ENCODE measurements around the gene AGK.

Gene AGK, protein sequence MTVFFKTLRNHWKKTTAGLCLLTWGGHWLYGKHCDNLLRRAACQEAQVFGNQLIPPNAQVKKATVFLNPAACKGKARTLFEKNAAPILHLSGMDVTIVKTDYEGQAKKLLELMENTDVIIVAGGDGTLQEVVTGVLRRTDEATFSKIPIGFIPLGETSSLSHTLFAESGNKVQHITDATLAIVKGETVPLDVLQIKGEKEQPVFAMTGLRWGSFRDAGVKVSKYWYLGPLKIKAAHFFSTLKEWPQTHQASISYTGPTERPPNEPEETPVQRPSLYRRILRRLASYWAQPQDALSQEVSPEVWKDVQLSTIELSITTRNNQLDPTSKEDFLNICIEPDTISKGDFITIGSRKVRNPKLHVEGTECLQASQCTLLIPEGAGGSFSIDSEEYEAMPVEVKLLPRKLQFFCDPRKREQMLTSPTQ

DNA sequence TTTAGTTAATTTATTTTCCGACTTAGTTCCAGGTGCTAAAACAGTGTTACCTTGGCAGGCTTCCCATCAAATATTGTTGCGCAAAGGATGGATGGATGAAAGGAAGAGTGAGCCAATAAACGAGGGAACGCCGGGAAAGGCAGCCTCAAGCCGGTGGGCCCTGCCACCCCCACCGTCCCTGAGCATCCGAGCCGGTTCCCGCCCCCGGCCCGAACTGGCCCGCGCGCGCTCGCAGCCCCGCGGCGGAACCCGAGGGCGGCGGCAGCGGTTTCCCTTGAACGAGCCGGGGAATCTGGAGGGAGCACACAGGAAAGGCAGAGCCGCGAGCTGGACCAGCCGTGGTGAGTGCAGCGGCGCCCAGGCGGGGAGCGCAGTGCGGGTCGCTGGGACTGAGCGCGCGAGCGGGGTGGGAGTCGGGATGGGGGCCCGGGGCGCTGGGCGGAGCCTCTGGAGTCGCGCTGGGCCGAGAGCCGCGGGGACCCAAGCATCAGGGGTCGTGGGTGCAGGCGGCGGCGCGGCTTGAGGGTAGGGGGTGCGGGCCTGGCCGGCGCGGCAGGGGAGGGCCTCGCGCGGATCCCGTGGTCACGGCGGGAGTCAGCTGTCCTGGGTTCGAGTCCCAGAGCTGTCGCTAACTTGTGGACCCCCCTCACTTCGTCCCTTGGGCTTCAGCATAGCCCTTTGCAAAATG, at the start of gene AGK:
AGK (plus strand) TSS at position 317 of the 688 bp plus-strand sequence. CDS start 4,057 bp downstream, outside the sequence.
- peak; percentile 80 for DNase-seq

DNA sequence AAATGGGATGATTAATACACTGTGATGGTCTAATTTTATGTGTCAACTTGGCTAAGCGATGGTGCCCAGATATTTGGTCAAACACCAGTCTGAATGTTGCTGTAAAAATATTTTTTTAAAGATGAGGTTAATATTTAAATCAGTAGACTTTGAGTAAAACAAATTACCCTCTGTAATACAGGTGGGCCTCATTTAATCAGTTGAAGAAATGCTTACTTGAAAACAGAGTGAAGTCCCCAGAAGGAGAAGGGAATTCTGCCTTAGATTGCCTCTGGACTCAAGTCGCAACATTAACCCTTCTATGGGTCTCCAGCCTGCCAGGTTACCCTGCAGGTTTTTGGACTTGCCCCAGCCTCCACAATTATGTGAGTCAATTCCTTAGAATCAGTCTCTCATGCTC, 49.8 kb upstream of the AGK start:
- no peak for DNase-seq

- DNase-seq, result peak; percentile 0
These were observed 39.9 kb upstream of the AGK start for GRCh38 chr7:141511316-141511675.

DNA sequence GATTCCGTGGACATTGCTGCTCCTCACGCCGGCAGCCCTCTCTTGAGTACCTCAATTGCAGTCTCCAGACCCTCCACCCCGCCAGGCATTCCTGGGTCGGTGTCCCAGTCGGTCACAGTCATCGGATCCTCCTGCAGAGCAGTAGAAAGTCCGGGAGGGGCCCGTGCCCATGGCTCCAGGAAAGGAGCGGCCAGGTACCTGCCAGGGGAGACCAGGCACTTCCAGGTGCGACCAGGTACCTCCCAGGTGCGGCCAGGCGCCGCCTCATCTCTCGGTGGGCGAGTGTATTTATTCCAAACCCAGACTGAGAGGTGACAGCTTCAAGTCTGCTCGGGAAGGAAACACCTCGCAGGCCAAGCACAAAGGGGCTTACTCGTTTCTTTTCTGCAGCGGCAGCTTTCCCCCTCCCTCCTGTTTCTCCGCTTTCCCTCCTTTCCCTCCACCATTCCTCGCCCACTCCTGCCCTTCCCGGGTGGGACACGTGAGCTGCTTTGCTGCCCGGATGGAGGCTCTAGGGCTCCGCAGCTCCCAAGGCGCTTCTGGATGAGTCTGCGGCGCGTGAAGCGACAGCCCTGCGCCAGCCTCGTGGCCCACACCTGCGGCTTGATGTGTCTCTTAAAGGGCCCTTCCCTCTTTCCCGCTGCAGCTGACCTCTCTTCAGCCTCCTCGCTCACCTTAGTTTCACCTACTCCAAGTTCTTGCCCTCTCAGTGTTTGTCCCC, 39.4 kb upstream of the AGK start:
- peak; percentile 23 for DNase-seq

DNA sequence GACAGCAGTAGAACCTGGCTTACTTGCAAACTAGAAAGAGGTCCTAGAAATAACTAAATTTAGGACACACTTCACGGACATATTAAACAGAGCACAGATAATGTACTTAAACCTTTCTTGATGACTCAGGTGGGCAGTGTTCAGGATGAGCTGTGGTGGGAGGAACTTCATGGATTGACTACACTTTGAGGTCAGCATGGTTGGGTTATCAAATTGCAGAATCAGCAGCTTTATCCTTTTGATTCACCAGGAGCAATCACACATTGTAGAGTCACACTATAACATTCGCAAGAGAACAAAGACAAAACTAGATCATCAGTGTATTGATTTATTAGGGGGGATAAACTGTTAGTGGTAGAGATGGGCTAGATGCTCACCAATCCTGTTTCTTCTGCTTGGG, 38.6 kb upstream of the AGK start:
- DNase-seq, result no peak

DNA sequence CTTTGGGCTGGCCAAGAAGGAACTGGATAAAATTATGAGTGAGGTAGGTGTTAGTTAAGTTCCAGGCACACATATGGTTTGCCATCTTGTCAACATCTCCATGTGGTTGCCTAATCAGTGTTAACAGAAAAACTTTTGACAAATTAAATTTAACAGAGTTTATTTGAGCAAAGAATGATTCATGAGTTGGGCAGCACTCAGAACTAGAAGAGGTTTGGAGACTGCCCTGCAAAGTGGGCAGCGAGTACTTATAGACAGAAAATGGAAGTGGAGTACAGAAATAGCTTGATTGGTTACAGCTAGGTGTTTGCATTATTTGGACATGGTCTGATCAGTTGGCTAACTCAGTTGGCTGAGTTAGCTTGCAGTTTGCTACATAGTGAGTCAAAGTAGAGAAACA, 37.5 kb upstream of the AGK start:
- DNase-seq, result no peak

GRCh38 chr7:141515941-141516340, 35.3 kb upstream of the AGK start:
- no peak for DNase-seq

GRCh38 chr7:141519623-141520022, 31.6 kb upstream of the AGK start:
- no peak for DNase-seq

DNA sequence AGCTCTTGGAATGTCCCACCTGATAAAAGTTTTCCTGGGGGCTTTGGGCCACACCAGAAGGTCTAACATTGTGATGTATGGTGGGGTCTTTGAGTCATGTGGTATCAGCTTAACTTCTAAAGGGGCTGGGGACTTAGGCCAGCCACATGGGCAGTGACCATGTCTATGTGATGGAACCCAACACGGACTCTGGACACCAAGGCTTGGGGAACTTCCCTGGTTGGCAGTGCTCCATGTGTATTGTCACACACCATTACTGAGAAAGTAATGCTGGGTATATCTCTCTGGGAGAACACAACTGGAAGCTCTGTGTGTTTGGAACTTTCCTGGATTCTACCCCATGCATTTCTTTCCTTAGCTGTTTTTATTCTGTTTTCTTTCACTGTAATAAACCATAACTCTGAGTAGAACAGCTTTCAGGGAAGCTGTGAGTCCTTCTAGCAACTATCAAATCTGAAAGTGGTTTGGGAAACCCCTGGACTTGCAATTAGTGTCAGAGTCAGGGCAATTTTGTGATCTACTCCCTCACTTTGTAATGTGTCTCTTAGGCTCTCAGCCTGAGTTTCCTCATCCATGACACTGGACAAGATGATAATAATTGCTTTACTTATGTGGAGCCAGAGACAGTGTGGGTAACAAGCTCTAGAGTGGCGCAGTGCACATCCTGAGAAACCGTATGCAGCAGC, 28.4 kb upstream of the AGK start:
- no peak for DNase-seq

DNA sequence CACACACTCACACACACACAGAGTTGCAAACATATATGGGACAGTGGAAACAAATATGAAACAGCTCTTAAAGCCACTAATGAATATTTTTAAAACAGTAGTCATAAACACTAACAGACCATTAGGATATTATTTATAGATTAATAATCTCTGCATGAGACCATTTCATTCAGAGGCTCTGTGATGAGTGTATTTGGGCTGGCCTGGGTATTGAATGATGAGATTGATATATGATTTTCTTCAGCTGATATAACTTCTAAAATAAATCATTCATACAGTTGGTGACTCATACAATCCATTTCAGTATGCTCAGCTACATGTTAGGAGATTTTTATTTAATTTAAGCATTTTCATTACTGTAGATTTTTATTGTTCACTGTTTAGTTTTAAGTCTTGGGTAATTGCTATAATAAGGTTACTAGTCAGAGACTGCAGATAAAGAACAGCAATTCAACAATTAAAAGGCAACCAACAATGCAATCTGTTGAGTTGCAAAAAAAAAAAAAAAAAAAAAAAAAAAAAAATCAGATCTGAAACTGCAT, 25.2 kb upstream of the AGK start:
- no peak for DNase-seq

GRCh38 chr7:141527076-141527475, 24.1 kb upstream of the AGK start:
- no peak for DNase-seq

- no peak for DNase-seq
These were observed 22.8 kb upstream of the AGK start for GRCh38 chr7:141528399-141528798.

GRCh38 chr7:141533149-141533949, 17.9 kb upstream of the AGK start:
- DNase-seq, result peak; percentile 71

- DNase-seq, result no peak
These were observed 16.2 kb upstream of the AGK start for GRCh38 chr7:141534757-141535737.

DNA sequence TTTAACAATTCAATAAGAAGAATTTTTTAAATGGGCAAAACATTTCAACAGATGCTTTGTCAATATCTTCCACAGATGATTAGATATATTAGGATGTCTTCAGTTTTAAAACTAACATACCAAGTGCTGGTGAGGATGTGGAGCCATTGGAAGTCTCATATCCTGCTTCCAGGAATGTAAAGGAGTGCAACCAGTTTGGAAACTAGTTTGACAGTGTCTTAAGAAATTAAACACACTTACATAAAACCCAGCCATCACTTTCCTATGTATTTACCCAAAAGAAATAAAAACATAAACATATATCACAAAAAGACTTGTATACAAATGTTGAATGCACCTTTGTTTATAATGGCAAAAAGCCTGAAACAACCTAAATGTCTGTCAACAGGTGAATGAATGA, 13.3 kb upstream of the AGK start:
- DNase-seq, result no peak

DNA sequence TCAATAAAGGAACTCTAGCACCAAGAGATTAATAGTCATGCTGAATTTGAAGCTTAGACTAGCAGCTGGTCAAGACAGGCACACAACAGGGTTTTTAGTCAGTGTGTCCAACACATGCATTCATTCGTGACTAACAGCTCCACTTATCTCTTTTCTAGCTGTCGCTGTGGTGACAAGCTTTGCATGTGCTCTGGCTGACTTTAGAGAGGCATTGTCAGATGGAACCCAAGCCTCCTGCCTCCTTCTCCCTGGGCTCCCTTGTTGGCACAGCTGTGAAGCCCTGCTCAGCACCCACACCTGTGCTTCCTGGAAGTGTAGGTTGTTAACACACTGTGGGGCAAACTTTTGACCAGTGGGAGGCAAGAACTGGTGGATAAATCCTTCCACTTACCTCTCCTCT, 9.8 kb upstream of the AGK start:
- peak; percentile 46 for DNase-seq

- no peak for DNase-seq
These were observed 6.4 kb upstream of the AGK start for GRCh38 chr7:141544831-141545230.

- DNase-seq, result no peak
These were observed 1.6 kb upstream of the AGK start for GRCh38 chr7:141549582-141549981.

GRCh38 chr7:141550386-141551093, 670 bp upstream of the AGK start:
- DNase-seq, result no peak

DNA sequence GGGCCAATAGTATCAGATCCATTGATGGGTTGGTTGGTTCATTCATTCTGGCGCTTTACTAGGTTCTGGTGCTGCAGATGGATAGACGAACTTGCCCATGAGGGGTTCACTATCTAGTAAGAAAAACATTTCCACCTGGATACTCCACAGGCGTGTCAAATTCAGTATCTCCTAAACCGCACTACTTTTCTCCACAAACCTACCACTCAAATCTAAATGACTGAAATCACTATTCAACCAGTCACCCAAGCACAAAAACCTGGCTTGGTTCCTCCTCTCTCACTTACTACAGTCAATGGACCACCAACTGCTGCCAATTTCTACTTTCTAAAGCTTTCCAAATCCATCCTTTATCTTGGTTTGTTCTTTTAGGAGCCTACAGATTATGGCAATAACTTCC, 572 bp downstream of the AGK start:
- DNase-seq, result no peak

Measured in NCI-H774 (cell line).